Measurements from ENCODE around the gene SYDE1.

The SYDE1 gene

GRCh38 chr19:15120135-15121026 lies 13.2 kb downstream of the SYDE1 start:
- Histone ChIP-seq H2BK15ac (ENCODE audit: low read depth, poor library complexity, severe bottlenecking) (no peak overlapping the region), H3K79me1 (replicated peaks; ENCODE audit: low read length, poor library complexity, severe bottlenecking) (peaks cover 45% of the 10 kb centered on the region), H3K4me3 (ENCODE audit: insufficient read depth in 1 of 2, low read depth in 1 of 2, low read length in 2 of 2) (no peak overlapping the region), H3K18ac (ENCODE audit: low read depth in 1 of 2, low read length in 2 of 2) (no peak overlapping the region), H2BK120ac (ENCODE audit: low read depth, low read length) (no peak overlapping the region), H3K27ac (ENCODE audit: low read length, poor library complexity, severe bottlenecking) (no peak overlapping the region), H3K9me3 (ENCODE audit: control insufficient read depth, low read length) (peaks cover 4% of the 10 kb centered on the region), H2BK12ac (ENCODE audit: low read length in 2 of 2) (no peak overlapping the region), H2AK5ac (ENCODE audit: low read length, severe bottlenecking) (no peak overlapping the region), H3K27me3 (ENCODE audit: control insufficient read depth in 1 of 2, insufficient read depth in 1 of 2, low read length in 2 of 2) (no peaks in the 10 kb centered on the region), H3K36me3 (ENCODE audit: control insufficient read depth in 1 of 2, insufficient read depth in 2 of 2, low read depth in 1 of 2, low read length in 2 of 2) (peaks cover 74 to 76% of the 10 kb centered on the region in 2 experiments), H3K4me1 (ENCODE audit: control insufficient read depth, insufficient read depth, low read depth, low read length) (peaks cover 16% of the 10 kb centered on the region), H2AFZ (ENCODE audit: low read depth, low read length) (no peak overlapping the region), H3K23ac (ENCODE audit: low read length in 2 of 2) (no peak overlapping the region), H4K8ac (ENCODE audit: low read length) (no peak overlapping the region), H3K9ac (ENCODE audit: low read length) (no peak overlapping the region), H3K4me2 (ENCODE audit: low read length, poor library complexity, severe bottlenecking) (no peak overlapping the region), H3K4ac (ENCODE audit: low read depth in 1 of 2, low read length in 2 of 2) (no peak overlapping the region), H3K14ac (ENCODE audit: low read length in 2 of 2) (no peak overlapping the region), H4K91ac (ENCODE audit: low read length) (no peak overlapping the region), H2BK5ac (ENCODE audit: low read depth, low read length, poor library complexity, severe bottlenecking) (no peak overlapping the region)
- no peak for DNase-seq
- WGBS, result 97% methylated on average over 14 of the region's 14 CpGs

- WGBS, result 97% methylated on average over 19 of the region's 21 CpGs
- DNase-seq, result no peak
- Histone ChIP-seq H4K91ac (ENCODE audit: low read length) (no peak overlapping the region), H2AK5ac (ENCODE audit: low read length, severe bottlenecking) (no peak overlapping the region), H3K27ac (ENCODE audit: low read length, poor library complexity, severe bottlenecking) (no peak overlapping the region), H3K4ac (ENCODE audit: low read depth in 1 of 2, low read length in 2 of 2) (no peak overlapping the region), H2BK15ac (ENCODE audit: low read depth, poor library complexity, severe bottlenecking) (no peak overlapping the region), H4K8ac (ENCODE audit: low read length) (no peak overlapping the region), H3K9me3 (ENCODE audit: control insufficient read depth, low read length) (peaks cover 4% of the 10 kb centered on the region), H2BK12ac (ENCODE audit: low read length in 2 of 2) (no peak overlapping the region), H3K14ac (ENCODE audit: low read length in 2 of 2) (no peak overlapping the region), H3K27me3 (ENCODE audit: control insufficient read depth in 1 of 2, insufficient read depth in 1 of 2, low read length in 2 of 2) (no peaks in the 10 kb centered on the region), H2BK5ac (ENCODE audit: low read depth, low read length, poor library complexity, severe bottlenecking) (no peak overlapping the region), H3K36me3 (ENCODE audit: control insufficient read depth in 1 of 2, insufficient read depth in 2 of 2, low read depth in 1 of 2, low read length in 2 of 2) (peaks cover 52 to 55% of the 10 kb centered on the region in 2 experiments), H3K79me1 (replicated peaks; ENCODE audit: low read length, poor library complexity, severe bottlenecking) (peaks cover 41% of the 10 kb centered on the region), H3K23ac (ENCODE audit: low read length in 2 of 2) (no peak overlapping the region), H3K4me2 (ENCODE audit: low read length, poor library complexity, severe bottlenecking) (no peak overlapping the region), H3K18ac (ENCODE audit: low read depth in 1 of 2, low read length in 2 of 2) (no peak overlapping the region), H2AFZ (ENCODE audit: low read depth, low read length) (no peak overlapping the region), H3K4me3 (ENCODE audit: insufficient read depth in 1 of 2, low read depth in 1 of 2, low read length in 2 of 2) (no peak overlapping the region), H2BK120ac (ENCODE audit: low read depth, low read length) (no peak overlapping the region), H3K9ac (ENCODE audit: low read length) (no peak overlapping the region), H3K4me1 (ENCODE audit: control insufficient read depth, insufficient read depth, low read depth, low read length) (peaks cover 16% of the 10 kb centered on the region)
Measured at GRCh38 chr19:15122331-15123030, 15.3 kb downstream of the SYDE1 start.

GRCh38 chr19:15123031-15123890 lies 16.1 kb downstream of the SYDE1 start:
- no peak overlapping the region for H2AK5ac ChIP-seq (ENCODE audit: low read length, severe bottlenecking)
- no peak overlapping the region for H4K8ac ChIP-seq (ENCODE audit: low read length)
- no peak overlapping the region for H3K9ac ChIP-seq (ENCODE audit: low read length)
- peak overlapping the region in 1 of 2 experiments; percentile 97 for H3K4me3 ChIP-seq (ENCODE audit: insufficient read depth in 1 of 2, low read depth in 1 of 2, low read length in 2 of 2)
- H3K27ac ChIP-seq (ENCODE audit: low read length, poor library complexity, severe bottlenecking), result no peak overlapping the region
- H2BK120ac ChIP-seq (ENCODE audit: low read depth, low read length), result no peak overlapping the region
- no peak overlapping the region for H3K4me2 ChIP-seq (ENCODE audit: low read length, poor library complexity, severe bottlenecking)
- no peak overlapping the region for H2BK15ac ChIP-seq (ENCODE audit: low read depth, poor library complexity, severe bottlenecking)
- H3K27me3 ChIP-seq (ENCODE audit: control insufficient read depth in 1 of 2, insufficient read depth in 1 of 2, low read length in 2 of 2), result no peaks in the 10 kb centered on the region
- peaks cover 34% of the 10 kb centered on the region for H3K79me1 ChIP-seq (replicated peaks; ENCODE audit: low read length, poor library complexity, severe bottlenecking)
- H3K14ac ChIP-seq (ENCODE audit: low read length in 2 of 2), result no peak overlapping the region
- H2BK12ac ChIP-seq (ENCODE audit: low read length in 2 of 2), result no peak overlapping the region
- H3K23ac ChIP-seq (ENCODE audit: low read length in 2 of 2), result no peak overlapping the region
- no peak for DNase-seq
- peaks cover 4% of the 10 kb centered on the region for H3K9me3 ChIP-seq (ENCODE audit: control insufficient read depth, low read length)
- no peak overlapping the region for H2BK5ac ChIP-seq (ENCODE audit: low read depth, low read length, poor library complexity, severe bottlenecking)
- no peak overlapping the region for H3K18ac ChIP-seq (ENCODE audit: low read depth in 1 of 2, low read length in 2 of 2)
- H2AFZ ChIP-seq (ENCODE audit: low read depth, low read length), result no peak overlapping the region
- 97% methylated on average over 22 of the region's 22 CpGs for WGBS
- no peak overlapping the region for H4K91ac ChIP-seq (ENCODE audit: low read length)
- H3K4ac ChIP-seq (ENCODE audit: low read depth in 1 of 2, low read length in 2 of 2), result no peak overlapping the region
- H3K36me3 ChIP-seq (ENCODE audit: control insufficient read depth in 1 of 2, insufficient read depth in 2 of 2, low read depth in 1 of 2, low read length in 2 of 2), result peaks cover 45 to 47% of the 10 kb centered on the region in 2 experiments
- peaks cover 16% of the 10 kb centered on the region for H3K4me1 ChIP-seq (ENCODE audit: control insufficient read depth, insufficient read depth, low read depth, low read length)
